Stimulated activated CD8-positive, alpha-beta memory T cell treated with anti-CD3 and anti-CD28 coated beads, Interleukin-12 subunit alpha, Interleukin-12 subunit beta, amount 100 ng/mL, for 24 hours (primary cell): ENCODE data around the gene GRK5.

Source experiments
- DNase-seq: peaks from one replicate; pipeline ENCODE4 v3.0.0-alpha.2; 2020; ENCODE audit errors: extremely low read depth

GRK5 gene

DNA sequence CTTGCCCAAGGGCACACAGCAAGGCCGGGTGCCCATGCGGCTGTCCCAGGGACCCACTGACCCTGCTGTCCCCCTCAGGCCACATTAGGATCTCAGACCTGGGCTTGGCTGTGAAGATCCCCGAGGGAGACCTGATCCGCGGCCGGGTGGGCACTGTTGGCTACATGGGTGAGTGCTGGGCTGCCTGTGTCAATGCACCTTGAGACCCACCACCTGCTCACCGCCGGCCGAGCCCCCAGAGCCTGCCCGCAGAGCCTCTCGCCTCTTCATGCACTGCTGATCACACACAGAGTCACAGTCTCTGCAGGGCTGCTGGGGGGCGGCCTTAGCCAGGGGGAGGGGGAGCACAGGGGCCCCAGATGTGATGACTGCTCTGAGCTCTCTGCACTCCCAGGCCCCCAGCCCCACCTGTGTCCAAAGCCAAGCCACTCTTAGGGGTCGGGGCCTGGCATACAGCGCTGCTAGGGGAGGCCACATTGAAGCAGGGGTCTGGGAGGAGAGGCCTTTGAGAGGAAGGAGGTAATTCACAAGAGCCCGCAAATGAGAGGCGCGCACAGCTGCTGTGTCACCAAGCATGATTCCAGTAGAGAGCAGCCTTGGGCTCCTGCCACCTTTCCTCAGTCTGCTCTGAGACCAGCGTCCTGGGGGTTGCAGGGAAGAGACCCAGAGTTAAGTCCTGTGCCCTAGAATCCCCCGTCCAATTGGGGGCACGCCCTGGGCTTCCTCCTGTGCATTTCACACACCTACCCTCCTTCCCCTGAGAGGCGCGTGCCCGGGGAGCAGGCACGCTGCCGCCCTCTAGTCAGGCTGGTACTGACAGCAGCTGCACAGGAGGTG, 234.8 kb downstream of the GRK5 start:
- DNase-seq, result no peak

DNA sequence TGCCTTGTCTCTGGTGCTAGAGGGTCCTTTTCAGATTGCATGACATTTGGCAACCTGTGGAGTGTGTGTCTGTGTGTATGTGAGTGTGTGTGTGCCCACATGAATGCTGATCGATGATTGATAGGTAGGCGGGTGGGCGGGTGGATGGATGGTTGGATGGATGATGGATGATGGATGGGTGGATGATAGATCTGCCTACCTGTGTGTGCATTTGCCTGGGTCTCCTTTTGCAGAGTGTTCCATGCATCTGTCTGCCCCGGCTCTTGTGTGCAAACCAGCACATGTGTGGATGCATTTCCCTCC, 235.3 kb downstream of the GRK5 start:
- no peak for DNase-seq

DNA sequence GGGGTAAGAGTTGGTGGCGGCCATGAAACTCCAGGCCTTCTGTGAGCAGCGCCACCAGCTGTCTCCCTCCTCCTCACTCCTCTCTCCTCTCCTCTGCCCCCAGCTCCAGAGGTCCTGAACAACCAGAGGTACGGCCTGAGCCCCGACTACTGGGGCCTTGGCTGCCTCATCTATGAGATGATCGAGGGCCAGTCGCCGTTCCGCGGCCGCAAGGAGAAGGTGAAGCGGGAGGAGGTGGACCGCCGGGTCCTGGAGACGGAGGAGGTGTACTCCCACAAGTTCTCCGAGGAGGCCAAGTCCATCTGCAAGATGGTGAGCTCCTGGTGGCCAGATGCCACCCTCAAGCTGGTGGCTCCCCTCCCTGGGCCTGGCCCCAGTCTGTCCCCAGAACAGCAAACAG, 236.1 kb downstream of the GRK5 start:
- DNase-seq, result no peak

DNA sequence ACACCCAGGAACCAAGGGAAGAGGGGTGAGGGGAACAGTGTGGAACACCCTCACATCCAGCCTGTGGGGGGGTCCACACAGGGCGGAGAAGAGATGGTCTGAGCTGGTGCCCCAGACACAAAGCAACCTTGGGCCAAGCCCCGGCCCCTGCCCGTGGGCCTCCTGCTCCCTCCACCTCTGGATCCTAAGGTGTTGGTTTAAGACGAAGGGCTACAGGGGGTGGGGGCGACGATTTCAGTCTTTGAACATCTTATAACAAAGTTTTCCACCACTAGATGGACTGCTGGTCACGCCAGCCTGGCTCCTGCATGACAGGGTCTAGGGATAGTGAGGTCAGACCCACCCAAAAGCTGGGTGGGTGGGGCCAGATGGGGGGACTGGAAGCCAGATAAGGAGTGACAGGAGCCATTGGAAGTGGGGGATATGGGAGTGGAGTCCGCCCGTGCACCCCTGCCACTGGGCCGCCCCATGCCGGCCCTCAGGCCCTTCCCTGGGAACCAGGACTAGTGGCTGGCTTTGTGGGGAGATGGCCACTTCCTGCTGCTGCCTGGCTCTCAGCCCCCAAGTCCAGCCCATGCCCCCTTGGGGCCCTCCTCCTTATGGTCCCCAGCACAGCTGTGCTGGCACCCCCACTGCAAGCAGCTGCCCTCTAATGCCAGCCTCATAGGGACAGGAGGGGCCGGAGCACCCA, 236.7 kb downstream of the GRK5 start:
- DNase-seq, result no peak

DNA sequence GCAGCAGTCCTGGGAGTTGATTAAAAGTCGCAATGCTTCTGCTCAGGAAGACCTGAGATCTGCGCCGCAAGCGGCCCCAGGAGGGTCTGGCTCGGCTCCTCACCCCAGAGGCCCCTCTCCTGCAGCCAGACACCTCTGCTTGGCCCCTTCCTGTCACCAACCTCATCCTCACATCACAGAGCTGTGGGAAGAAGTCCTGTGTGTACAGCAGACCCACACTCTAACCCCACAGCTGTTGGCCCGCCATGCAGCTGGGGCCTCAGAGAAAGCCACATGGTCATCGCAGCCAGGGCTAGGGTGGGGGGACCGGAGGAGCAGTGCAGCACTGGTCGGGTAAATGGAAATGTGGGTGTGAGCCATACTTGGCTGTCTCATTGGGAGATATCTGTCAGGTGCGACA, 237.5 kb downstream of the GRK5 start:
- DNase-seq, result no peak

DNA sequence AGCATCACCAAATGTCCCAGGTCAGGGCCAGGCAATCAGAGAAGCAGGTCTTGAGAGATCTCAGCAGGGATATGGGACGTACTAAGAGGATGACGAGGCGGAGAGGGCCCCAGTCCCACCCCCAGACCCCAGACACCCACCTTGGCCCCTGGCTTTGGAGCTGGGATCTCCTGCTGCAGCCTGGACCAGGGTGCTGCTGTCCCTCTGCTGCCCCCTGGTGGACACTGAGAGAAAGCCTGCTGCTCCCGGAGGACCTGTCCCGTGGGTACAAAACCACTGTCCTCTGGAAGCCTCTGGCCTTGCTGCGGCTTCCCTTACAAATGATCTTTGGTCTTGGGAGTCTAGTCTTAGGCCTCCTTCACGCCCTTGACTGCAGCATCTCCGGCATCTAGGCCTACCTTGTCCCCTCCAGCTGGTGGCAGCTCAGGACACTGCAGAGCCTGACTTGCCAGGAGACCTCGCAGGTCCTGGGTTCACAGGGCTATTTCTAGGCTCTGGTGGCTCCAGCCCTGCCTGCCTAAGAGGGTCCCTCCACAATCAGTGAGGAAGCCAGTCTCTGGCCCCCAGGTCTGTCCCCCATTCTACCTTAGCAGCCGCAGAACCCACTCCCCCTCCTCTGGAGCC, 238.1 kb downstream of the GRK5 start:
- peak; percentile 53 for DNase-seq

DNA sequence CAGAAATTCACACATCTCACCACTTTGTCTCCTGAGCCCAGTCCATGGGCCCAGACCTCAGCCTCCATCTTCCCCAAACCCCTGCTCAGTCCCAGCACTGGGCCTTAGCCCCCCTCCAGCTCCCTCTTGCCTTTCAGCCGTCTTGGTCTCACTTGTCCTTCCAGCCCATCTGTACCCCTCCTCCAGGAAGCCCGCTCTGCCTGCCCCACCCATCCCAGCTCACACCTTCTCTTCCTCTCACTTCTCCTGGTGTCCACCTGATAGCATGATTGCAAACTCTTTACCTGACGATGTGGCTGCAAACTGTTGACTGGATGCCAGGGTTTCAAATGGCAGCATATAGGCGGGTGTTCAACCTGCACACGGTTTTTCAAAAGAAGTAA, 238.6 kb downstream of the GRK5 start:
- DNase-seq, result no peak

DNA sequence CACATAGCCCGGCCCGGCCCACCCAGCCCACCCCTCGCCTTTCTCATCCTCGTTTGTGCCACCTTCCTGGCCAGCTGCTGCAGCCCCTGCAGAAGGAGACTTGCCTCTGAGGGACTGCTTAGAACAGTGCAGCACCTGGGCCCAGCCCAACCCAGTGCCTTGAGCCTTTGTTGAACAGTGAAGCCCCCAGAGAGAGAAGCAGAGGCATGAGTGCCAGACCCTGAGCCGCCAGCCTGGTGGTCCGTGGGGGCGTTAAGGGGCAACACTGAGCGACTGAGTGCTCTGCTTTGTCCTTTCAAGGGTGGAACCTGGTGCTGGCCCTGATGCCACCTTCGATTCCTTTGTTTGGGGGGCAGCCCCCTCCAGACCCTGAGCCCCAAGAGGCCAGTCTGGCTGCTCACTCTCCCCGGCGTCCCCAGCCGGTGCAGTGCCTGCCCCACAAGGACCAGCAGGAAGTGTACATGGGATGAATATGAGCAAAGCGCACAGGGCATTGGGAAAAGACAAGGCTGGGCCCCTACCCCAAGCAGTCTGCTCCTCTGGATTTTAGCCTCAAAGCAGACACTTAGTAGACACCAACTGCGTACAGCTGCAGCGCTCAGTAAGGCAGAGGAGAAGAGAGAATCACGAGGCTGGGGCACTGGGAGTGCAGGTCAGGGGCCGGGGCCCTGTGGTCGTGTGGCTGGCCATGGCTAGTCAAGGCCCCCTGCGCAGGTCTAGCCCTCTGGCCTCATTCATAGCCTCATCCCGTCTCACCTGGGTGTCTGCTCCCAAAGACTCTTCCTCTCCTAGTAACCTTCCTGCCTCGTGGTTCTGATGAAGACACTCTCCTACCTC, 239.3 kb downstream of the GRK5 start:
- no peak for DNase-seq

DNA sequence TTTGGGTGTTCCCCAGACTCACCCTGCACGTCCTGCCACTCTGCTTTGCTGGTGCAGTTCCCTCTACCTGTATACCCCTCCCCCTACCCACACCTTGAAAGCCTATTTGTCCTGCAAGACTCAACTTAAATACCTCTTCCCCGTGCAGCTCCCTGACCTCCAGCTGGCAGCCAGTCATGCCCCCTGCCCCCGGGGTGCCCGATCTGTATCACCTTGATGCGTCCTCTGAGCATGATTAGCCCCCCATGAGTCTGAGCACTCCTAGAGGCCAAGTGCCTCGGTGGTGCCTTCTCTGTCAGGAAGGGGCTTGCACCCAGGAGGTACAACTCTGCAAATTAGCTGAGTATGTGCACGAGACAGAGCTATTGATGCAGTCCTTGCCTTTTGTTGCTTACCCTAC, 240.1 kb downstream of the GRK5 start:
- no peak for DNase-seq

DNA sequence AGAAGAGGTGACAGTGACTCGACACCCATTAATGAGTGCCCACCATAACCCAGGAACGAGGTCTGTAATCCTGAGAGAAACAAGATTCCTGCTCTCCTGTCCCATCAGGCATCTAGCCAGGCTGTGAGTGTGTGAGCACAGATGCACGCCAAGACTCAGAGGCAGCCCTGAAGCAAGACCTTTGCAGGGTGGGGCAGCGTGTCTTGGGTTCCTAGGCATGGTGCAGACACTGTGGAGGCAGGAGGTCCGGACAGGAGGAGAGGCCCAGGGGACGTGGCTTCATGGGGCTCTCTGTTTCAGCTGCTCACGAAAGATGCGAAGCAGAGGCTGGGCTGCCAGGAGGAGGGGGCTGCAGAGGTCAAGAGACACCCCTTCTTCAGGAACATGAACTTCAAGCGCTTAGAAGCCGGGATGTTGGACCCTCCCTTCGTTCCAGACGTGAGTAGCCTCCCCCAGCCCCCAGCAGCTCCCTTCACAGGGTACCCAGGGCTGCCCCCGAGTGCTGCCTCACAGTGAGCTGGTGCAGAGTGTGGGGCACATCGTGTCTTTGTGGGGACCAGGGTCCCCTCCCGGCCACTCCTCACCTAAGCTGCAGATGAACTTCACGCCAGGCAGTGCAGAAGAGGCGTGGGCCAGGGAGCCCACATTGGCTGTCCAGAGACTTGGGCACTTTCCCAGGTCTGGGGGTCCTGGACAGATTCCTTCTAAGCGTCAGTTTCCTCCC, 240.6 kb downstream of the GRK5 start:
- DNase-seq, result no peak

DNA sequence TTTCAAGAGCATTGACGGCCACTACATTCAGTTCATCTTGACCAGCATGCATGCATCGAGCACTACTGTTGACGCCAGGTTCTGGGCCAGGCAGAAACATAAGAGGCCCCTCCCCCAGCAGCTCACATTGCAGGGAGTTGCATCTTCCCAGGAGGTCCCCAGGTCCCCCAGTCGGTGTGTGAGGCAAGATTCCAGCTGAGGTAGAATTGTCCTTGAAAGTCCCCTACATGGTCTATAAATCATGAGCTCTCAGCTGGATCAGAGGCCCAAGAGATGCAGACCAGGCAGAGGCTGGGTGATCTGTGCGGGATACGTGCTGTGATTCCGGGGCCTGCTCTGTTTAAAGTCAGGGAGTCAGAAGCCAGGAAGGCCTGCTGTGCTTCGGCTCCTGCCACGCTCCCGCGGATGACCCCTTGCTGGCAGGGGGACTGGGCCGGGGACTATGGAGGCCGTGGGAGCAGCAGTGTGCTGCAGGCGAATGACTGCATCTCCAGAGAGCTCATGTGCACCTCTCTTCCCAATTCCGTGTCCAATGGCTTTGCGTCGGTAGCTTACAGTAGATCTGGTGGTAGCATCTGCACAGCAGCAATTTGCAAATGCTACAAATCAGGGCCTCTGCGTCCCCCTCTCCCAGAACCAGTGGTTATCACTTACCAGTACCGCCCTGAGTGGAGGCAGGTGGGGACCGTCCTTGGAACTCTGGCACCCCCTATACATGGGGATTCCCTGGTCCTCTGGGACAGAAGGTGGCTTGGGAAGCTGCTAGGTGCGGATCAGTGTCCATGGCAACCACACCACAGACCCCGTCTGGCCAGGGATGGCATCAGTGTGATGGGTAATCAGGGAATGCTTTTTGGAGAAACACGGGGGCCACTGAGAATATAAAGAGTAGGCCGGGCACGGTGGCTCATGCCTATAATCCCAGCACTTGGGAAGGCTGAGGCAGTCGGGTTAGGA, 241.5 kb downstream of the GRK5 start:
- DNase-seq, result no peak

DNA sequence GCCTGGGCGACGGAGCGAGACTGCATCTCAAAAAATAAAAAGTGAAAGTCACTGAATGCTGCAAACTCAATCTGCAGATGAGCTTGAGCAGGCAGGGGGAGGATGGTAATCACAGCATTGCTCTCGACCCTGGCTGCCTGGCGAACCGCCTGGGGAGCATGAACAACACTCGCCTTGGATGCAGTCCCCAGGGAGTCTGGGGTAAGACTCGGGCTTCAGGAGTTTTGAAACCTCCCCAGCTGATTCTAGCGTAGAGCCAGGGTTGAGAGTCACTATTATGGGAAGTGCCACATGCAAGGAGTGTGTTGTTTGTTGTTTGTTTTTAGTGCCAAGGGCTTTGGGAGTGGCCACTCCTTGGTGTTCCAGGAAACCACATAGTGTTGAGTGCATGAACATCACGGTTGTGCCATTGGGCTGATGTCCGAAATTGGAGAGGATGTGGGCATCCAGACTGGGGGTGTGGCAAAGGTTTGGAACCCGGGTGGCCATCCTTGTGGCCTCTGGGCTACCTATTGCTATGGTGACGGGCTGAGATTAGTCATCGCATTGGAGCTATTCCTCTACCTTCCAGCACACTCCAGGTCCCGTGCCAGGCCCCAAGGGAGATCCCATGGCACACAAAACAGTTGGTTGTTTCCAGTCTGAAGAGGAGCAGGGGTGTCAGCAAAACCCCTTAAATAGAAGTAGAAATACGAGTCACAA, 242.5 kb downstream of the GRK5 start:
- DNase-seq, result no peak

DNA sequence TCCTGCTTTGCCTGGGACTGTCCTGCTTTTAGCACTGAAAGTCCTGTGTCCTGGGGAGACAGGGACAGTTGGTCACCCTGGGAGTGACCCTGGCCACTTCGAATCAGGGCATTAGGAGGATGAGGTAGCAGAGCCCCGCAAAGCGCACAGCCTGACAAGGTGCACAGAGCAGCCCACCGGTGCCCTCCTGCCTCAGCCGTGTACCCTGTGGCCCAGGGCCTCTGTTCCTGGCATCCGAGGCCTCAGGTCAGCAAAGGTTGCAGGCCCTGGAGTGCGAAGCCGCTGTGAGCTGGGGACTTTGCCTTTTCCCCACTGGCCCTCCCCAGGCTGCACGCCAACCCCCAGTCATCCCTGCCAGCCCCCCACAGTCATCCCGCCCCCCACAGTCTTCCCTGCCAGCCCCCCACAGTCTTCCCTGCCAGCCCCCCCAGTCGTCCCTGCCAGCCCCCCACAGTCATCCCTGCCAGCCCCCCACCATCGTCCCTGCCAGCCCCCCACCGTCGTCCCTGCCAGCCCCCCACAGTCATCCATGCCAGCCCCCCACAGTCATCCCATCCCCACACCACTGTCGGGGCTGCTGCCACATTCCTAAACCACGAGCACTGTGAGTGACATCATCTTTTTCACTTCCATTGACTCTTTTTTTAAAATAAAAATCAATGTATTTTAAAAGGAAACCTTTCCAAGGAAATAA, 243.4 kb downstream of the GRK5 start:
- no peak for DNase-seq

DNA sequence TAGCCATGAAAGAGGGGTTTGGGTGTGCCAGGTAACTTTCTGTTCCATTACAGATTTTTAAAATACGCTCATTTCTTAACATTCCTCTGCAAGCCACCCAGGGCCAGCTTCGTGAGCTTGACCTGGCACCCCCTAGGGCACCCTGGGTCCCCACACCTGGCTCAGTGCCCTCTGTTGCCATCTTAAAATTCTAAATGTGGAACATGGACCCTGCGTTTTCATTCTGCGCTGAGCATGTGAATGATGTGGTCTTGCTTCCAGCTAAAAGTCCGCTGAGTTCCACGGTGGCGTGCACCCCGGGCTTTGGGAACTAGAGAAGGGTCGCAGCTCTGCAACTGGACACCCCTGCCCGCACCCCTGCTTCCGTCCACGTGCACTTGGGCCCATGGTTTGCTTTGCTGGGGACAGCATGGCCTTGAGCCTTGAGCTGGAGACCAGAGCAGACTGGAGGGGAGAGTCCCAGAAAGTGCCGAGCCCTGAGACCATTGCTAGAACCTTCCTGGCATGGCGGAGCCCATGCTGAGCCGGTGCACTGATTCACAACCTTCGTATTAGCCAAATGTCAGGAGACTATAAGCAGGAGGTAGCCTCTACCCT, 244.0 kb downstream of the GRK5 start:
- DNase-seq, result no peak

DNA sequence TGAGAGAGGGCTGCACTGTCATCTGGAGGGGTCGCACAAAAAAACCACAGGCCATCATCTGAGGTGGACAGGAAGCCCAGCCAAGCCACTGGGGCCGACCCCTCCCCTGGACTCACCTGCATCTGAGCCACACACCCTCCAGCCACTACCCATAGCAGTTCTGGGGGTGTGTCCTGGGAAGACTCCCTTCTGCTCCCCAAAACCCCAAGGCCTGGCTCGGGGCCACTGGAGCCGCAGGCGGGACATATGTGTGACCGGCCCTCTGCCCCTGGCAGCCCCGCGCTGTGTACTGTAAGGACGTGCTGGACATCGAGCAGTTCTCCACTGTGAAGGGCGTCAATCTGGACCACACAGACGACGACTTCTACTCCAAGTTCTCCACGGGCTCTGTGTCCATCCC, 245.0 kb downstream of the GRK5 start:
- no peak for DNase-seq

DNA sequence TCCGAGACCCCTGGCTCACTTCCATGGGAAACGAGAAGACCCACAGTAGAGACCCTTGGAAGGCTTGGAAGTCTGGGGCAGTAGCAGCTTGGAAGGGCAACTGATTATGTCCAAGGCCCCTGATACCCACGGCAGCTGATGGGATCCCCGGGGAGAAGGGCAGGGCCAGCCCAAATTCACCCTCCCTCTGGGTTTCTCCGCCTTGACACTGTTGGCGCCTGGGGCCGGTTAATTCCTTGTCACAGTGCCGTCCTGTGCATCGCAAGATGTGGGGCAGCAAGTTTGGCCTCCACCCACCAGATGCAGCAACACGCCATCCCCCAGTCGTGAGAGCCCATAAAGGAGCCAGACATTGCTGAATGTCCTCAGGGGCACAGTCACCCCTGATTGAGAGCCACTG, 245.9 kb downstream of the GRK5 start:
- no peak for DNase-seq

DNA sequence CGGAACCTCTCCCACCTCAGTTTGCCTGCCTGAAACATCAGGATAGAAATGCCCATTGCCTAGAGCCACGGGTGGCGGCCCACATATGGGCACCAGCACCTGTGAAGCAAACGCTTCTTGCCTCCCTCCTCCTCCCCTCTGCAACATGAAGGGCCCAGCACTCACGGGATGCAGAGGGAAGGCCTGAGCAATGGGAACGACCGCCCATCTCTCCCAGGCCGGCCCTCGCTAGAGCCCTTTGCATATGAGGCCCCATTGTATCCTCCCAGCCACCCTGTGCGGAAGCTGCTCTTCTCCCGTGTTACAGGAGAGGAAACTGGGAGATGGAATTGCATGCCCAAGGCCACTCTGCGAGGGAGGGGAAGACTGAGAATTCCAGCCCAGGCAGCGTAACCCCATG, 246.9 kb downstream of the GRK5 start:
- no peak for DNase-seq

DNA sequence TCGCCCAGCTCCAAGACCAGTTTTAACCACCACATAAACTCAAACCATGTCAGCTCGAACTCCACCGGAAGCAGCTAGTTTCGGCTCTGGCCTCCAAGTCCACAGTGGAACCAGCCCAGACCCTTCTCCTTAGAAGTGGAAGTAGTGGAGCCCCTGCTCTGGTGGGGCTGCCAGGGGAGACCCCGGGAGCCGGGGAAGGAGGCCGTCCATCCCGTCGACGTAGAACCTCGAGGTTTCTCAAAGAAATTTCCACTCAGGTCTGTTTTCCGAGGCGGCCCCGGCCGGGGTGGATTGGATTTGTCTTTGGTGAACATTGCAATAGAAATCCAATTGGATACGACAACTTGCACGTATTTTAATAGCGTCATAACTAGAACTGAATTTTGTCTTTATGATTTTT, 247.6 kb downstream of the GRK5 start:
- DNase-seq, result no peak
